Dermis microvascular lymphatic vessel endothelial cell (primary cell): ENCODE results near the gene MOB3B. TPM values are rescaled to one million over a fixed set of nuclear protein-coding genes. Genes with fewer than 3 reads are reported as not detected.
"Not testable (repeated sequence)": the region's sequence is repeated elsewhere in the genome, so short reads cannot be mapped to it uniquely, and the experiment has no call there.

Experiments used
- DNase-seq, 2 donors: peaks; one replicate each; pipeline versions ENCODE4 v3.0.0 to v3.0.0-alpha.2; 2010; ENCODE audit warnings: low read depth in 2 of 2
- total RNA-seq: library from RNA; depleted of rRNA; stranded (reverse); fragments of >200 nt; gene quantifications from 2 replicates; pipeline ENCODE4 v1.2.1, GENCODE V29; 2014

MOB3B gene
- total RNA-seq, 1 donor from 2014 or later = 1.4 TPM

GRCh38 chr9:27448356-27448755 lies 81.3 kb downstream of the MOB3B start:
- not testable (repeated sequence) for DNase-seq

GRCh38 chr9:27447031-27447683 lies 82.5 kb downstream of the MOB3B start:
- DNase-seq = no peak

- no peak for DNase-seq
Measured at GRCh38 chr9:27445688-27446087, 83.9 kb downstream of the MOB3B start.

DNA sequence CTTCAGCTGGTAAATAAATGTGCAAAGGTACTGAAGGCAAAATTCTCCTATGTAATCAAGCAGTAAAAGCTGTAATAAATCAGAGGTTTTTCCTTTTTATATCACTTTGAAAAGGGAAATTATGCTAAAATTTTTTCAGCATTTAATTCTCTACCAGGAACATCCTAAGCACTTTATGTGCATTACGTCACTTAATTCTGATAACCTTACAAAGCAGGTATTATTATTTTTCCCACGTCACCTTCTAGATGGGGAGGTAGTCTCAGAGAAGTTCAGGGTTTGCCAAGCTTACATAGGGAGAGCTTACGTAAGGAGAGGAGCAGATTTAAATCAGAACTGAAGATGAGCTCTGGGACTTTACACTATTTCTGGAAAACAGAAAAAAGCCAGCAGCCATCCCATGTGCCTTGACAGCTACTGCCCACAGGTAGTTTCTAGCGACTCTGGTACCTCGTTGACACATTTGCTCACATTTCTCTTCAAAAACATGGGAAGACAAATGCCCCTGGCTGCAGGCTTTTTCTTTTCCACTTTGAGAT lies 84.5 kb downstream of the MOB3B start:
- DNase-seq = no peak

- DNase-seq = no peak
Measured at GRCh38 chr9:27442464-27442863, 87.2 kb downstream of the MOB3B start.

DNA sequence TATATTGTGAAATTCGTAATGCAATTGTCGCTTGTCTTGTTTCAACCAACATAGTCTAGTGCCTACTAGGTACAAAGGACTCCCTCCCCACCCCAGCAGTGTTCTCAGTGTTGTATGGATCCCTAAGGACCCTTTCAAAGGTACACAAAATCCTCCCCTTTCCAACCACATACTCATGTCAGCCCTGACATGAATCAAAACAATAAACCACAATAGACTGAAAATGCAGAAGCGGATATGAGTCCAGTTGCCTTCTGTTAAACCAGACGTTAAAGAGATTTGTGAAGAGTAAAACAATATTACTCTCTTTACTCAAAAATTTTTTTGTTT lies 87.9 kb downstream of the MOB3B start:
- no peak for DNase-seq

DNA sequence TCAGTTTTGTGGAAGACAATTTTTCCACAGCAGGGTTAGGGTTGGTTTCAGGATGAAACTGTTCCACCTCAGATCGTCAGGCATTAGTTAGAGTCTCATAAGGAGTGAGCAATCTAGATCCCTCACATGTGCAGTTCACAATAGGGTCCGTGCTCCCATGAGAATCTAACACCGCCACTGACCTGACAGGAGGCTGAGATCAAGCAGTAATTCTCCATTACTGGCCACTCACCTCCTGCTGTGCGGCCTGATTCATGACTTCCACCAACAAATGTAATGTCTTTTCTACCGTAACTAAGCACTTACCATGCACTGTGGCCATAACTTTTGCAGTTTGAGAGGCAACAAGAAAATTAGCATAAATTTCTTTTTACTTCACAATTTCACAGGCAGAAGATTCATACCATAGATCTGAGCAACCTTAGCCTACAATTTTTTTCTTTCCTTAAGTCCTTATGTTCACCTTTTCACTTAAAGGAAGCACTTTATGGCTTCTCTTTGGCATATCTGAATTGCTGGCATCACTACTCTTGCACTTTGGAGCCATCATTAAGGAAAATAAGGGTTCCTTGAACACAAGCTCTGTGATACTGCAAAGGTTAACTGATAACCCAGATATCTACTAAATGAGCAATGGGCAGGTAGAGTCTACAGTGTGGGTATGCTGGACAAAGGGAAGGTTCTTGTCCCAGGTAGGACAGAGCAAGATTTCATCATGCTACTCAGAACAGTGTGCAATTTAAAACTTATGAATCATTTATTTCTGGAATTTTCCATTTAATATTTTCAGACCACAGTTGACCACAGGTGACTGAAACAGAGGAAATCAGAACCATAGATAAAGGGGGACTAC lies 88.5 kb downstream of the MOB3B start:
- no peak for DNase-seq

GRCh38 chr9:27438522-27438921 lies 91.1 kb downstream of the MOB3B start:
- no peak for DNase-seq

GRCh38 chr9:27437652-27438373 lies 91.8 kb downstream of the MOB3B start:
- no peak for DNase-seq

- no peak for DNase-seq
Measured at GRCh38 chr9:27436234-27436633, 93.4 kb downstream of the MOB3B start.

- no peak for DNase-seq
Measured at GRCh38 chr9:27433631-27434325, 95.8 kb downstream of the MOB3B start.

DNA sequence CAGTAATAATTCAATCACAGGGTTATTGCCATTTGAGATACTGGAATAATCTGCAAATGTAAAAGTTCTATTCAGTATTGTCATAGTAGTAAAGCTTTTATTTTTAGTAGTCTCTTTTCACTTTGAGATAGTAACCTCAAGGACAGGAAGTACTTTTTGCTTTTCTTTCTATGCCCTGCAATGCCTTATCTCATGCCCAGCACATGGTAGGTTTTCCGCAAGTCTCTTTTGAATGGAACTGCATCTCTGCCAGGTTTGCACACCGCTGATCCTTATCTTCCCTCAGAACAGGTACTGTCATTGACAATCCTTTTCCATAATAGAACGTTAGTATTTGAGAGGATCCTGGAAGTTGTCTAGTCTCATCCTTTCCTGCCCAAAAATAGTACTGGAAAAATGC lies 97.3 kb downstream of the MOB3B start:
- DNase-seq = peak; percentile 34 to 50

- DNase-seq = no peak
Measured at GRCh38 chr9:27431543-27432147, 98.0 kb downstream of the MOB3B start.

DNA sequence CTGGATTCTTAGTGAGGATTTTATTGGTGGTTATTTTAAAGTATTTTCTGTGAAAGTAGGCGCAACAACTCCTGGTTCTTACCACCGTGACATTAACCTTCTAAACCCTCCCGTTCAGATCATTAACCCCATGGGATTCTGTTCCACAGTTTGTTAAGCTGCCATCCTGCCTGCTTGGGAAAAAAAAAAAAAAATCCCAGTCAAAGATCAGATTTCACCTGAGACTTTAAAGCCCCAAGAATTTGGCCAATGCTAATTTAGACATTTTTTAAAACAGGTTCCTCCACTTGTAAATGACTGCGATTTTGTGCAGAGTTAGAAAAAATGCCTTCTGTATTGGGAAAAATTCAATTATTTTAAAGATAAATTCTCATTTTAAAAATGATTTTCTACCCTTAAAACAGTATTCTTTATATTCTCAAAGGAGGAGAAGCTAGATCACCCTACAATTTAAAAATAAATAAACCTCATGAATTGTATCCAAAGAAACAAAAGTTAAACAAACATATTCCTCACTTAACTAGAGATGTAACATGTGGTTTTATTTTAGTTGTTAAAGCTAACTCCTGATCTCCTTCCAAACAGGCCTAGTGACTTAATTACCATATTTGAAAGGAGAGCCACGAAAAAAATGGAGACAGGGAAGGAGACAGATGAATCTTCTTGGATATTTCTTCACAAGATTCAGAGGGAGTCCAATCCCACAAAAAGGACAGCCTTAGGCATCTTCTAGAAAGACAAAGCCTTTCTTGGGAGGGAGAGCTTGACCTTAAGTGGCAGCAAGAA lies 98.7 kb downstream of the MOB3B start:
- DNase-seq = no peak

DNA sequence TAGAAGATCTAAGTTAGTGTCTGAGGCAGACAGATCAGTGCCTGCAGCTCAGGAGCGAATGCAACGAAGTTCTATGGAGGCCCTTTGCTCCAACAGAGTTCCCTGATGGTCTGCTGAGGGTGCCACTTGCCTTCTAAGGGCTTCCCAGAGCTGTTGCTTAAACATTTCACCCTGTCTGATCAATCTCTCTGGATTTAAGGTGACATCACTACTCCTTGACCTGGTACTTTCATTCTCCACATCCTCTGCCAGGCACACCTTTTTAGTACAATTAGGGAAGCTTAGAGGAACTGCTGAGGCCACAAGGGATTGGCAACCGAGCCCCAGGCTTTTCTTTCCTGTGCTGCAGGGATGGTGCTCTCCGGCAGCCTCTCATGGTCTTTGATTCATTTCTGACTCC lies 99.7 kb downstream of the MOB3B start:
- DNase-seq = no peak

DNA sequence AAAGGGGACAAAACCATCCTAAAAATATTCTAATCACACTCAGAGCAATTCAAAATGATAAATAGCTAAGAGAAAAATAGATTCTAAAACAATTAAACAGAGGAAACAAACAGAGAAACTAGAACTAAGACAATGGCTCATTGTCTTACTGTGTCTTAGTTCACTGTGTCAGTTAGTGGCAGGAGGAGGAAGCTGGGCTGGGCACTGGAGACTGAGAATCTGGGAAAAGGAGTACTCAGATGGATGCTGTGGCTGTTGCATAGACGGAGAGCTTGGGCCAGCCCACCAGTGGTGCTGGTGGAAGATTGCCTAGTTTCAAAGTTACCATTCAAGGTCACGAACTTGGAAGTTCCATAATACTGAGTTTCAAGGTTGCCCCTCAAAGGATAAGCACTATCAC lies 100.2 kb downstream of the MOB3B start:
- no peak for DNase-seq

GRCh38 chr9:27428551-27428950 lies 101.1 kb downstream of the MOB3B start:
- DNase-seq = no peak

DNA sequence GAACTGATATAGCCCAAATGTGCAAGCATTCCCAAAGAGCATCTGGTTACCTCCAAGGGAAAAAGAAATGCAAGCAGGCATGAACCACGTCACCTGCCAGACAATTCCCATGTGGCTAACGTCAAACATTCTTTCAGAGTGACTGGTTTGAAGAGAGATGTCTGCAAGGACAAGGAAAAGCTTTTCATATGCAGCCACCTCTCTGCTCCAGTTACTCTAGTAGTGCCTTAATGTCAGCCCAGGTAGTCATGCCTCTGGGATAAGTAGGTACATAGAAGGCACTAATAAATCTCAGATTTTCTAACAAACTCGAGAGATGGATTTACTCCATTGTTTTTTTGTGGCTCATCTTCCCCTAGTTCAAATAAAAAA lies 102.4 kb downstream of the MOB3B start:
- DNase-seq = no peak

DNA sequence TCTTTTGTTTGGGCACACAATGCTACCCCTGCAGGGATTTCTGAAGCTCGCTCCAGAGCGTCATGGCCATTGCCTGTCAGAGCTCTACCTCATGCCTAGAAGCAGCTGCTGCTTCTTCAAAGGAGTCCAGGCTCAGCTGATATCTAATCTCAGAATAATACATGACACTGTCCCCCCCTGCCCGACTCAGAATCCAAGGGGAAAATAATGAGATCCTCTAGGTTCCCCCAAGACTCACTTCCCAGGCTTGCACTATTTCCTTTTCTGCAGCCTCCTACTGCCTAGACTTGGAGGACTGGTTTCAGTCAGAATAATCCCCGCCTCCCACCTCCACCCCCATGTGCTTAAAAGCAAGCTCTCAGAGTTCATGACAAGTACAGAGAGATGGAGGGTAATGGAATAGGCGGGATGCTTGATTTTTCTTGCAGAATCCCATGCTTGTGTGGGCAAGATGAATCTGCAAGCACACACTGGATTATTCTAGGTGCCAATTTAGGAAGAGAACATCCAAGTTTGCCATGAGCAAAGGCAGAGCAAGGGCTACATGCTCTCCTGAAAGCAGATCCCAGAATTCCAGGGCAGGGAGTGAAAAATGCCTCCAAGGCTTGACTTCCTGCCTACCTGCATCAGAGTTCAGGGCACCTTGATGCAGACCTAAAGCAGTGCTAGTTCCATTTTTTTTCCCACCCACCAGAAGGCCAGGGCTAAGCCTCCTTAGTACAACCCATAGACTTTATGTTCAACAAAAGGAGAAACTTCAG lies 102.9 kb downstream of the MOB3B start:
- no peak for DNase-seq
